SJSA1 (cell line): Measurements from ENCODE around the gene S1PR4. TPM values are rescaled to one million over a fixed set of nuclear protein-coding genes. Genes with fewer than 3 reads are reported as not detected.

Experiments
- DNase-seq, 2 experiments: peaks; one replicate each; pipeline ENCODE4 v3.0.0-alpha.2; 2015 to 2020; ENCODE audit warnings: low spot score in 2 of 2, low read depth in 1 of 2
- H3K27ac ChIP-seq: fragments of 250-450 bp; sonication (Bioruptor Pico); 2 replicates; pipeline ENCODE4 v1.5.1; 2020; ENCODE audit warnings: mild to moderate bottlenecking, moderate library complexity
- H3K27me3 ChIP-seq: fragments of 250-450 bp; sonication (Bioruptor Pico); replicated peaks from 2 replicates; pipeline ENCODE4 v1.5.1; 2020; ENCODE audit warnings: mild to moderate bottlenecking, moderate library complexity
- H3K36me3 ChIP-seq: fragments of 250-450 bp; sonication (Bioruptor Pico); 2 replicates; pipeline ENCODE4 v1.5.1; 2020; ENCODE audit warnings: mild to moderate bottlenecking
- H3K4me1 ChIP-seq: fragments of 250-450 bp; sonication (Bioruptor Pico); replicated peaks from 2 replicates; pipeline ENCODE4 v1.6.1; 2021; ENCODE audit warnings: mild to moderate bottlenecking
- H3K4me3 ChIP-seq: fragments of 250-450 bp; sonication (Bioruptor Pico); 2 replicates; pipeline ENCODE4 v1.5.1; 2020; ENCODE audit warnings: mild to moderate bottlenecking
- H3K9me3 ChIP-seq: fragments of 250-450 bp; sonication (Bioruptor Pico); replicated peaks from 2 replicates; pipeline ENCODE4 v1.5.1; 2020; ENCODE audit warnings: mild to moderate bottlenecking
- total RNA-seq: library from RNA; depleted of rRNA; stranded (reverse); fragments of >200 nt; shearing (Covaris generic); gene quantifications from 2 replicates; pipeline ENCODE4 v1.2.3, GENCODE V29; 2014; rRNA removed

The S1PR4 gene
- total RNA-seq = not detected in 2 replicates

- no peak within 1 kb of the TSS for H3K27ac ChIP-seq
- H3K9me3 ChIP-seq = no peaks in the 10 kb centered on the region
- H3K36me3 ChIP-seq = no peaks in the 10 kb centered on the region
- peak in 1 of 2 experiments; percentile 47 for DNase-seq
- peaks cover 19% of the 10 kb centered on the region for H3K4me1 ChIP-seq
- H3K27me3 ChIP-seq = no peaks in the 10 kb centered on the region
- no peak within 1 kb of the TSS for H3K4me3 ChIP-seq
Measured at GRCh38 chr19:3178377-3178972, at the start of gene S1PR4. S1PR4 (plus strand) TSS chr19:3178769; CDS start chr19:3178793, 24 bp downstream.

GRCh38 chr19:3129112-3129511 lies 49.5 kb upstream of the S1PR4 start:
- Histone ChIP-seq H3K27me3 (no peaks in the 10 kb centered on the region), H3K4me1 (peaks cover 14% of the 10 kb centered on the region), H3K27ac (no peak overlapping the region), H3K9me3 (no peaks in the 10 kb centered on the region), H3K36me3 (no peaks in the 10 kb centered on the region), H3K4me3 (no peak overlapping the region)
- peak in 1 of 2 experiments; percentile 44 for DNase-seq

- Histone ChIP-seq H3K9me3 (no peaks in the 10 kb centered on the region), H3K4me1 (peaks cover 14% of the 10 kb centered on the region), H3K27ac (no peak overlapping the region), H3K4me3 (no peak overlapping the region), H3K36me3 (no peaks in the 10 kb centered on the region), H3K27me3 (no peaks in the 10 kb centered on the region)
- DNase-seq = no peak
Measured at GRCh38 chr19:3131168-3131567, 47.4 kb upstream of the S1PR4 start.

- Histone ChIP-seq H3K27ac (no peak overlapping the region), H3K36me3 (no peaks in the 10 kb centered on the region), H3K4me3 (no peak overlapping the region), H3K4me1 (peaks cover 14% of the 10 kb centered on the region), H3K9me3 (no peaks in the 10 kb centered on the region), H3K27me3 (no peaks in the 10 kb centered on the region)
- DNase-seq = no peak
Measured at GRCh38 chr19:3132971-3133792, 45.4 kb upstream of the S1PR4 start.

GRCh38 chr19:3133793-3134116 lies 44.8 kb upstream of the S1PR4 start:
- DNase-seq = no peak
- Histone ChIP-seq H3K4me1 (peaks cover 14% of the 10 kb centered on the region), H3K9me3 (no peaks in the 10 kb centered on the region), H3K4me3 (no peak overlapping the region), H3K27ac (no peak overlapping the region), H3K27me3 (no peaks in the 10 kb centered on the region), H3K36me3 (no peaks in the 10 kb centered on the region)

GRCh38 chr19:3135961-3136683 lies 42.4 kb upstream of the S1PR4 start, which contains the start of gene GNA15:
GNA15 (plus strand) TSS chr19:3136033; CDS start chr19:3136451, 418 bp downstream.
- Histone ChIP-seq H3K27ac (no peak within 1 kb of the TSS), H3K27me3 (no peaks in the 10 kb centered on the region), H3K36me3 (no peaks in the 10 kb centered on the region), H3K9me3 (no peaks in the 10 kb centered on the region; the same call in 1 of the 2 replicates), H3K4me1 (peaks cover 20% of the 10 kb centered on the region), H3K4me3 (no peak within 1 kb of the TSS)
- no peak for DNase-seq

- no peak overlapping the region for H3K4me3 ChIP-seq
- H3K27me3 ChIP-seq = no peaks in the 10 kb centered on the region
- H3K36me3 ChIP-seq = no peaks in the 10 kb centered on the region
- H3K27ac ChIP-seq = no peak overlapping the region
- no peaks in the 10 kb centered on the region; the same call in 1 of the 2 replicates for H3K9me3 ChIP-seq
- peaks cover 24% of the 10 kb centered on the region for H3K4me1 ChIP-seq
- no peak for DNase-seq
Measured at GRCh38 chr19:3136684-3137055, 41.9 kb upstream of the S1PR4 start.

- Histone ChIP-seq H3K4me1 (peaks cover 29% of the 10 kb centered on the region), H3K9me3 (no peaks in the 10 kb centered on the region; the same call in 1 of the 2 replicates), H3K36me3 (no peaks in the 10 kb centered on the region), H3K27ac (no peak overlapping the region), H3K27me3 (no peaks in the 10 kb centered on the region), H3K4me3 (no peak overlapping the region)
- no peak for DNase-seq
Measured at GRCh38 chr19:3137119-3137518, 41.5 kb upstream of the S1PR4 start.

- H3K36me3 ChIP-seq = no peaks in the 10 kb centered on the region
- no peak for DNase-seq
- H3K4me3 ChIP-seq = no peak overlapping the region
- no peaks in the 10 kb centered on the region for H3K27me3 ChIP-seq
- H3K27ac ChIP-seq = no peak overlapping the region
- peaks cover 31% of the 10 kb centered on the region for H3K4me1 ChIP-seq
- H3K9me3 ChIP-seq = no peaks in the 10 kb centered on the region; the same call in 1 of the 2 replicates
Measured at GRCh38 chr19:3138268-3138667, 40.3 kb upstream of the S1PR4 start.

GRCh38 chr19:3140667-3141038 lies 37.9 kb upstream of the S1PR4 start:
- no peaks in the 10 kb centered on the region for H3K36me3 ChIP-seq
- H3K27me3 ChIP-seq = no peaks in the 10 kb centered on the region
- H3K4me1 ChIP-seq = peaks cover 25% of the 10 kb centered on the region
- H3K9me3 ChIP-seq = no peaks in the 10 kb centered on the region; the same call in 1 of the 2 replicates
- H3K4me3 ChIP-seq = no peak overlapping the region
- DNase-seq = no peak
- H3K27ac ChIP-seq = peak overlapping the region; percentile 96

GRCh38 chr19:3142292-3142670 lies 36.3 kb upstream of the S1PR4 start:
- Histone ChIP-seq H3K27me3 (no peaks in the 10 kb centered on the region), H3K36me3 (no peaks in the 10 kb centered on the region), H3K4me3 (no peak overlapping the region), H3K9me3 (no peaks in the 10 kb centered on the region; the same call in 1 of the 2 replicates), H3K27ac (peak overlapping the region; percentile 96), H3K4me1 (peaks cover 25% of the 10 kb centered on the region)
- DNase-seq = peak; percentile 87 to 93

GRCh38 chr19:3142781-3143337 lies 35.7 kb upstream of the S1PR4 start:
- DNase-seq = no peak
- no peaks in the 10 kb centered on the region for H3K27me3 ChIP-seq
- no peaks in the 10 kb centered on the region for H3K36me3 ChIP-seq
- H3K4me1 ChIP-seq = peaks cover 26% of the 10 kb centered on the region
- H3K27ac ChIP-seq = peak overlapping the region; percentile 96
- no peaks in the 10 kb centered on the region; the same call in 1 of the 2 replicates for H3K9me3 ChIP-seq
- H3K4me3 ChIP-seq = no peak overlapping the region

- no peaks in the 10 kb centered on the region for H3K36me3 ChIP-seq
- no peaks in the 10 kb centered on the region for H3K27me3 ChIP-seq
- no peak for DNase-seq
- peaks cover 23% of the 10 kb centered on the region for H3K4me1 ChIP-seq
- no peaks in the 10 kb centered on the region for H3K9me3 ChIP-seq
- no peak overlapping the region for H3K27ac ChIP-seq
- H3K4me3 ChIP-seq = no peak overlapping the region
Measured at GRCh38 chr19:3145909-3146676, 32.5 kb upstream of the S1PR4 start.
